Astrocyte of the hippocampus (primary cell): ENCODE data around the gene ESAM.

ENCODE experiments used
- DNase-seq: peaks from one replicate; pipeline ENCODE4 v3.0.0; 2011; ENCODE audit warnings: low read depth, low spot score

Gene ESAM

DNA sequence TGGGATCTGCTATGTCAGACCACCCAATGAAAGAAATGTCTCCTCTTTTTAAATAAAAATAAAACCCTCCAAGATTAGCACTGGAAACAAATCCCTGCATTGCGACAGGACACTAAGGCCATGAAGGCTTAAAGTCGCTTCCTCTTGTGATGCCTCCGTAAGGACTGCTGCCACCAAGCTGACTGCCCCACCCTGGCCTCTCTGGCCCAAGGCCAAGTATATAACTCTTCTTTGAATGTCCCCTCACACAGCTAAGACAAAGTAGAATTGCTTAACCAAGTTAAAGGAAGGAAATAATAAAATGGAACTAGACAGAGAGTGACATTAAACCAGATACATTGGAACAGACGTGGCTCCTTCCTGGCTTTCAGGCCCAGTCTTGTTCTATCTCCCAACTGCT lies 29.9 kb downstream of the ESAM start:
- DNase-seq: no peak

DNA sequence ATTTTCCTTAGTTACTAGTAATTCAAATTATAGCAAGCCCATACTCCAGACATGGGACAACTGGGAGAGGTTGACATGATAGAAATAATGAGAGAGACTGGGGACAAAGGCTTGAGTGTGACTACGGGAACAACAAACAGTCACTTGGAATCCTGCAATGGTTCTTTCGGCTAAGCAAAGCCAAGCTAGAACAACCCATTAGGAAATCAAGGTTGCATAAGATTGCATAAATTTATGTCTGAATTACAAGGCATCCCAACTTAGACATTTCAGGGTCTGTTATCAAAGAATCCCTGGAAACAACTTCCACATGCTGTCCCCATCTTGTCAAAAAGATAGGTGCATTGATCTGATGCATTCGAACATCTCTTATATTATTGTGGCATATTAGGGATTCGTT lies 32.5 kb downstream of the ESAM start:
- no peak for DNase-seq

DNA sequence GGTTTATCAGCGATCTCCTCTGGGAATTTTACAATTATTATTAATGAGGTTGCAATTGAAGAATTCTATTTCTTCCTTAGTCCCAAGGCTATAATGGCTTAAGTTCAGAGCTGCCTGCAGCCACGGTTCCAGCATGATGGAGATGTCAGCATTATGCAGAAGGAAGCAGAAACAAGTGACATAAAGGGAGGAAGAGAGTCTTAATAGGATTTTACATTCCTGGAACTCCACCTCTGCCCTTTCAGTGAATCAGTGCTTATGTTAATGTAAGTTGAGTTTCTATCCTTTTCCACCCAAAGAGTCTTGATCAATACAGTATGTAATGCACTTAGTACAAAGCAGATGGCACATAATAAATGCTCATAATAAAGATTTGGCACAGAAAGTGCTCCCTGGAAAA lies 34.0 kb downstream of the ESAM start:
- DNase-seq: no peak

DNA sequence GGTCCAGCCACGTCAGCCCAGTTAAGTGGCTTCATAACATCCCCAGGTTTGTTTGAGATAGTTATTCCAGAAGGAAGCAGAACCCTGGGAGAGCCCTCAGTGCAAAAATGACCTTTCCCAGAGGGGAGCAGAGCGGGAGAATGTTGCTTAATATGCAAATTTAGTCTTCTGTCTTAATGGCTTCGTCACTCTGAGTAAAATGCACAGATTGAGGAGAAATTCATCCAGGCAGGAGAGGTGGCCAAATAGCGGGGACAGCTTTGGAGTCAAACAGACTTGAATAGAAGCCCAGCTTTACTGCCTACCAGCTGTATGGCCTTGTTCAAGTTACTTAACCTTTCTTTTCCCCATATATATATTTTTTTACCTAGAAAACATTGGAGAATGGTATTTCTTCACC lies 34.6 kb downstream of the ESAM start:
- DNase-seq: no peak

DNA sequence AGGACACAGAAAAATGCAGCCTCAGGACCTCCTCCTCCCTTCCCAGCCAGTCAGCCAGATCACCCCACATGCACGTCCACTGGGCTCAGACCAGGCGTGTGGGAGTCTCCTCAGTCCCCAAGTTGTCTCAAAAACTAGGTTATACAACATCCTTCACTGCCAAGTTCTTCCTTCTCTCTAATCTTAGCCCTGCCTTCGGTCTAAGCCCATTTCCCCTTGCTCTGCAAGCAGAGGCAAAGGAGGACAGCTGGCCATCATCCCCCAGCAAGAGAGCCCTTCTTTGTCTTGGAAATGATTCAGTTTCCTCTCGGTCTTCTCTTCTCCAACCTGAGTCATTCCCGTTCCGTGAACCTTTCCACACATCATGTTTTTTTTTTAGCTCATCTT lies 36.4 kb downstream of the ESAM start:
- no peak for DNase-seq

DNA sequence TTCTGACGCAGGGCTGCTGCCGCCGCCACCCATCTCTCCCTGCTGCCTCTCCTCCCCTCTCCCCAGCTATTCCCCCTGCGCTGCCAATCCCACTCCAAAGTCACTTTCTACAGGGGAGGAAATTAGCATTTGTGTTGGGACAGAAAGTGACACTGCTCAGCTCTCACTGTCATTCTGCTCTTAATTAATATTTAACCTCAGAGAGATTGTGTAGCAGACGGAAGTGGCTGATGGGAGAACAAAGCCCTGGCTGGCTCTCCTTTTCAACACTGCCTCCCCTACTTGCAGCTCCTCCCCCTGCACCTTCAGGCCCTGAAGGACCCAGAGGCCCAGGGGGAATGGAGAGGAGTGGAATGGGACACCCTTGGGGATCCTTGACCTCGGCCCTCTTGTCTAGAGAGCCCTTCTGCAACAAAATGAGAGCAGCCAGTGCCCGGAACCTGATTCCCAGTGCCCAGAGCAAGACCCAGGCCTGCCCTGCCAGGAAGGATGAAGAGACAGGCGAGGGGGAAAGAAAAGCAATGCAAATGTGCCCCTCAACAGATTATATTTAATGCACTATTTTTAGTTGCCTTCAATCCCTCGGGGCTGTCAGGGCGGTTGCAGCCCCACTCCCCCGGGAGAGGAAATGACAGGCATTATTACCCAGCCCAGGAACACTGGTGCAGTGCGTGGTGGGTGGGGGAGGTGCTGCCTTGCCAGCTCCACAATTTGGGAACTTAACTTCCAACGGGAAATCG lies 36.9 kb downstream of the ESAM start:
- no peak for DNase-seq

DNA sequence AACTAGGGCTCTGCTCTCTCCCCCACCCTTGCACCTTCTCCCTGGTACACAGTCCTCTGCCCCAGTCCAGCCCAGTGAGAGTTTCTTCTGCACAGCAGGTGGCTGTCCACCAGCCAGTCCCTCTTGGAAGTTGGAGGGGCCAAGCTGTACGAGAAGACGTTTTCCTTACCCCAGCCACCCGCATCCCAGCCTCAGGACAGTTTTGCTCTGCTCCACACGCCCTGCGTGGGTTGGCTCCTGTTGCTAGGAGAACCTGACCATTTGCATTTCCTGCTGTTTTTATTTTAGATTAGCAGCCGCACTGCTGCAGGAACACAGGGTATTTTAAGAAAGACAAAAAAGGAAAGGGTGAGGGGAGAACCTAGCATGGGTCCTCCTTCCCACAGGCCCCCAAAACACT lies 39.9 kb downstream of the ESAM start:
- no peak for DNase-seq

DNA sequence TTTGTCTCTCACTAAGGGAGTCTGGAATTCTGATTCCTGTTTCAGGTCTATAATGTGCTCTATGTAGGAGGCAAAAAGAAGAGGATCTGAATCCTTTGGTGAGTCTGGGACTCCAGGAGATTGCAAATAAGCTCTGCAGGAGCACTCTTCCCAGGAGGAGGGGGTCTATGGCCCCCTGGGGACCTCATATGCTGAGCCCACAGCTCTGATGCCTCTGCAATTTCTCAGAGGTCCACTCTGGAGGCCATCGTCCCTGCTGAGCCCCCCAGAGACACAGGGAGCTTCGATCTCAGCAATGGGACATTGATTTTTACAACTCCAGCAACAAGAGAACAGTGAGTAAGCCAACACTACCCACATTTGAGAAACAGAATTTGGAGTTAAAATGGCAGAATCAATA lies 42.6 kb downstream of the ESAM start:
- no peak for DNase-seq

DNA sequence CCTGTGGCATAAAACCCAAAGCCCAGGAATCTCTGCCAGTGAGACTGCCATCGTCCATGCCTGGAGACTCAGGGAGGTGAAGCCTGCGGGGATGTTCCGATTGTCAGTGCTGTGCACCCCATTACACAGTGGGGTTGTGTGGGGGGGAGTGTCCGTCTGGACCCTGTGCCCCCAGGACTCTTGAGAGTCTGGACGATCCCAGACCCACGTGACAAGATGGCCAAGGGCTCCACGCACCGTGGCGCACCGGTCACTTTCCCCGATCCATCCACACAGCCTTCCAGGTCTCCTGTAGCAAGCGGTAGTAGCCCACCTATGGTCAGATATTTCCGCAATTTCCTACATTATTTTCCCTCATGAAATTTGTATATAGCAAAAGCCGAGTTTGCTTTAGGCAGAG lies 43.3 kb downstream of the ESAM start:
- no peak for DNase-seq

DNA sequence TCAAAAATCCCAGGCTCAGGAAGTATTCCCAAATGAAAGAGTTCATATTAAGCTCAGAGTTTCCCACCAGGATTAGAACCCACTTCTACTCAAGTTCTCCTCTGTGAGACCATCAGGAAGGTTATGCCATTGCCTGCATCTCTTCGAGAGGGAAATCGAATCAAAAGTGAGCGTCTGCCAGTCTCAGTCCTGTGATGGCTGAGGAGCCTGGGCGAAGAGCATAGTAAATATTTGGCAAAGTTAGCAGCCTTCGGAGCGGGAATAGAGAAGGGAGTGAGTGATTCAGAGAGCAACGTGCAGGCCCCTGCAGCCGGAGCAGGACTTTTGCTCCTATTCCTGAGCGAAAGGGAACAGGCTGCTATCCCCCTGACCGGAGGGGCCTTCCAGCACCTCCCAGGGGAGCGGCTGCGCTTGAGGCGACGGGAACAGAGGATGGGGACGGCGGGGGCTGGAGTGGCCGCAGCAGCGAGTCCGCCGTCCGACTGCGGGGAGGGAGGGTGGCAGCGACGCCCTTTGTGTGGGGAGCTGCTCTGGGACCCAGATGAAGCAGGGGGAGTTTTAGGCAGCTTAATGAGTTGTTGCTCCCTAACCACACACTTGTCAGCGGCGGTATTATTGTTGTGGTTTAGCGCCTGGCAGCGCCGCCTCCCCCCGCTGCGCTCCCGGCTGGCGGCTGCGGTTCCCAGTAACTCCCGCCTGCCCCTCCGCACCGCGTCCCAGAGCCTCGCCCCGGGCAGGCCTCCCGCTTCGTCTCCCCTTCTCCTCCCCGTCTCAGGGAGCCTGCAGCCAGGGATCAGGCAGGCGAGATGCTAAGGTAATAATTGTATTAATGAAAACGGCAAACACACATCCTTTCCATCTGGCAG lies 44.1 kb downstream of the ESAM start:
- peak; percentile 82 for DNase-seq

DNA sequence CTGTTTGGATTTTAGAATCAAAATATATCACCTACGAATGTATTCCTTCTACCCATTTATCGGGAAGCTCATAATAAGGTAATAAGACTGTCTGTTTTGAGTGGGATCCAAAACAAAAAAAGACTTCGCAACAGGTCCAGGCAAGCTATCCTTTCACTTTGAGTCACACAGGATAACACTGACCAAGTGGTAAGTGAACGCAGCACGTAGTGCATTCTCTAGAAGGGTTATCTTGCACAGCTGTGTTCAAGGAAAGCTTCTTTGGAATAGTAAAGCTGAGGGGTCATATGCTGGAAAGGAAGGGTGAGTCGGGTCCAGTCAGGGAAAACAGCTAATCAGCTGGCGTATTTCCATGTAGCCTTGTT lies 44.7 kb downstream of the ESAM start:
- DNase-seq: no peak

DNA sequence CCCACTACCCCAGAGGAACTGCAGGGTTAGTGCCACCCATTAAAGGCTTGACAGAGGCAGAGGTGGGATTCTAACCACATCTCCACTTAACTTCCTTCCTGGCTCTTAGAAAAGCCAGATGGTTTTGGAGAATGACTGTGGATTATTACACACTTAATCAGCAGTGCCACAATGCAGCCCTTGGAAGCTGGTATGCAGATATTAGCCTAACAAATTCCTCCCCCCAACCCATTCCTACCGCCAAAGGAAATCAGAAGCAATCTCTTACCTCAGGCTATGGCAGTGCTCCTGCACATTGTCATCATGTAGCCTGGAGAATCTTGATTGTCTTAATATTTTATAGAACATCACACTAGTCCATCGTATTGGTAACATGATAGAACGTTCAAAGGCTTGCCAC lies 45.5 kb downstream of the ESAM start:
- DNase-seq: peak; percentile 70

DNA sequence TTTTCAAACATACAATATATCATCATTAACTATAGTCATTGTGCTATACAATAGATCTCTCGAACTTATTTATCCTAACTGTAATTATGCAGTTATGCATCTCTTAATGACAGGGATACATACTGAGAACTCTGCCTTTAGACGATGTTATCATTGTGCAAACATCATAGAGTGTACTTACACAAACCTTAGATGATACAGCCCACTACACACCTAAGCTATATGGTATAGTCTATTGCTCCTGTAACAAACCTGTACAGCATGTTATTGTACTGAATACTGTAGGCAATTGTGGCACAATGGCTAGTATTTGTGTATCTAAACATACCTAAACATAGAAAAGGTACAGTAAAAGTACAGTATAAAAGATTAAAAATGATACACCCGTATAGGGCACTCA lies 49.7 kb downstream of the ESAM start:
- DNase-seq: no peak

DNA sequence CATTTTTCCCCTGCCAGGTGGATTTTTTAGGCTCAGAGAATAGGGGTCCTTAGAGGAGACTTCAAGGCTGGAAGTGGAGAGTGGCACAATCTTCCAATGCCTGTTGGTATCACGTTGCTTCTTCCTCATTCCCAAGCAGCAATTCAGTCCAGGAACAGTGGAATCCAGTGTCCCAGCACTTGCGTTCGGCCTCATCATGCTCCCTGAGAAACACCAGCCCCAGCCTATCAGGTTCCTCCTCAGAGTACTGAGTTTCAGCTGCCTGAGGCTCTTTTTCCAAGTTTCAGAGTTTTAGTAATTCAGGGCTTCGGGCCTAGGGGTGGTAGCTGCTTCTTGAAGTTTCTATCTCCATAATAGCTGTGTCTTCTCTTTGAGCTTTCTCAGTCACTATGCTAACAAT lies 54.3 kb downstream of the ESAM start:
- DNase-seq: no peak
